Mesendoderm (in vitro differentiated cells): ENCODE measurements around the gene RABGAP1.

ENCODE experiments used
- DNase-seq: peaks from one replicate; pipeline ENCODE4 v3.0.0; 2013
- H2AK5ac ChIP-seq: 2 replicates; pipeline ENCODE4 v1.6.1; 2013; ENCODE audit warnings: low read length, inconsistent platforms
- H2BK120ac ChIP-seq: 2 replicates; pipeline ENCODE4 v1.6.1; 2013; ENCODE audit warnings: low read depth, mild to moderate bottlenecking, low read length, moderate library complexity, mixed read lengths
- H2BK15ac ChIP-seq: replicated peaks from 2 replicates; pipeline ENCODE4 v1.6.1; 2013; ENCODE audit warnings: low read depth, mild to moderate bottlenecking, moderate library complexity
- H2BK5ac ChIP-seq: 2 replicates; pipeline ENCODE4 v1.6.1; 2013; ENCODE audit warnings: low read length, inconsistent platforms
- H3K18ac ChIP-seq: 2 replicates; pipeline ENCODE4 v1.6.1; 2013; ENCODE audit warnings: mild to moderate bottlenecking, low read length, mixed read lengths
- H3K23ac ChIP-seq: one replicate; pipeline ENCODE4 v1.6.1; 2013; ENCODE audit warnings: low read length
- H3K27ac ChIP-seq: 2 replicates; pipeline ENCODE4 v1.5.1; 2013; ENCODE audit warnings: low read depth, mild to moderate bottlenecking, inconsistent platforms, low read length, moderate library complexity
- H3K27me3 ChIP-seq: 2 replicates; pipeline ENCODE4 v1.6.1; 2013; ENCODE audit warnings: low read length, control low read depth, mild to moderate bottlenecking, inconsistent platforms; ENCODE audit not compliant: insufficient read depth, poor library complexity
- H3K36me3 ChIP-seq: 2 replicates; pipeline ENCODE4 v1.6.1; 2013; ENCODE audit warnings: low read length, inconsistent platforms; ENCODE audit not compliant: control insufficient read depth, insufficient read depth
- H3K4ac ChIP-seq: one replicate; pipeline ENCODE4 v1.6.1; 2013; ENCODE audit warnings: low read depth, mild to moderate bottlenecking, low read length, moderate library complexity
- H3K4me1 ChIP-seq: 2 replicates; pipeline ENCODE4 v1.6.1; 2013; ENCODE audit warnings: low read depth, low read length, inconsistent platforms; ENCODE audit not compliant: control insufficient read depth
- H3K4me2 ChIP-seq: 2 replicates; pipeline ENCODE4 v1.6.1; 2013; ENCODE audit warnings: low read length
- H3K4me3 ChIP-seq: 2 replicates; pipeline ENCODE4 v1.5.1; 2013; ENCODE audit warnings: mild to moderate bottlenecking, low read length
- H3K56ac ChIP-seq: one replicate; pipeline ENCODE4 v1.6.1; 2013; ENCODE audit warnings: low read length
- H3K79me1 ChIP-seq: 2 replicates; pipeline ENCODE4 v1.6.1; 2013; ENCODE audit warnings: low read length, inconsistent platforms
- H3K79me2 ChIP-seq: 2 replicates; pipeline ENCODE4 v1.6.1; 2013; ENCODE audit warnings: mild to moderate bottlenecking, low read length; ENCODE audit not compliant: control insufficient read depth, insufficient read depth
- H3K9ac ChIP-seq: 2 replicates; pipeline ENCODE4 v1.6.1; 2013; ENCODE audit warnings: low read length, inconsistent platforms
- H4K5ac ChIP-seq: one replicate; pipeline ENCODE4 v1.6.1; 2013; ENCODE audit warnings: low read length
- H4K8ac ChIP-seq: one replicate; pipeline ENCODE4 v1.6.1; 2013; ENCODE audit warnings: low read depth, mild to moderate bottlenecking, control low read depth, low read length, moderate library complexity
- WGBS: extraction: QIAGEN DNeasy Blood & Tissue Kit; methylation state at CpG from one replicate; pipeline ENCODE4 v1.1.7; 2013; ENCODE audit warnings: low lambda C conversion rate, missing lambda C conversion rate; ENCODE audit not compliant: insufficient coverage; ENCODE audit errors: extremely low coverage; 5-methylcytosine and 5-hydroxymethylcytosine counted together

The RABGAP1 gene

DNA sequence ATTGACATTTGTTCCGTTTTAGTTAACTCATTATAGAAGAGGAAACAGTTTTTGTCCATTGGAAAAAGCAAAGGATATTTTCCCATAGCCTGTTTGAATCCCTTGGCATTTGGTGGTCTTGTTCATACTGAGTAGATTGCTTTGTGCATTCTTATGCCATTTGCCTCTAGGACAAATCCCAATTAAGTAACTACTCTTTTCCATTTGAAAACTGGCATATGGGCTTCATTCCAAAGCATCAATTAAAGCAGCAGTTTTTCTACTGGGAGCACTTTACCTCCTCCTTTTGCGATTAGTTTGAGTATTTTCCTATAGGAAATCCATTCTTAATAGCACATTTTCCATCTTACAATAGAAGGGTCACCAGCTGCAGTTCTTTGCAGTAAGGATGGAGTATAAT lies 123.9 kb downstream of the RABGAP1 start:
- Histone ChIP-seq H3K36me3 (peaks cover 2% of the 10 kb centered on the region), H3K27me3 (no peaks in the 10 kb centered on the region), H3K27ac (no peak overlapping the region), H3K4me3 (no peak overlapping the region), H3K9ac (no peak overlapping the region), H3K4ac (no peak overlapping the region), H2BK15ac (no peak overlapping the region), H3K23ac (no peak overlapping the region), H3K79me1 (no peaks in the 10 kb centered on the region), H3K4me1 (no peaks in the 10 kb centered on the region), H4K5ac (no peak overlapping the region), H3K79me2 (no peaks in the 10 kb centered on the region), H3K4me2 (no peak overlapping the region), H4K8ac (no peak overlapping the region), H3K18ac (no peak overlapping the region), H2BK120ac (no peak overlapping the region), H2AK5ac (no peak overlapping the region), H2BK5ac (no peak overlapping the region), H3K56ac (no peak overlapping the region)
- WGBS: no CpG with 5 or more reads among the region's 2 CpGs
- no peak for DNase-seq

- Histone ChIP-seq H4K8ac (no peak overlapping the region), H3K4me3 (no peak overlapping the region), H3K23ac (no peak overlapping the region), H3K4me1 (no peaks in the 10 kb centered on the region), H2BK15ac (no peak overlapping the region), H3K4ac (no peak overlapping the region), H3K18ac (no peak overlapping the region), H2BK120ac (no peak overlapping the region), H2BK5ac (no peak overlapping the region), H2AK5ac (no peak overlapping the region), H3K56ac (no peak overlapping the region), H3K4me2 (no peak overlapping the region), H4K5ac (no peak overlapping the region), H3K79me1 (no peaks in the 10 kb centered on the region), H3K27me3 (no peaks in the 10 kb centered on the region), H3K79me2 (no peaks in the 10 kb centered on the region), H3K27ac (no peak overlapping the region), H3K9ac (no peak overlapping the region), H3K36me3 (peaks cover 2% of the 10 kb centered on the region)
- no peak for DNase-seq
- no CpG with 5 or more reads among the region's 2 CpGs for WGBS
Observed at GRCh38 chr9:123065196-123065595, 124.4 kb downstream of the RABGAP1 start.

DNA sequence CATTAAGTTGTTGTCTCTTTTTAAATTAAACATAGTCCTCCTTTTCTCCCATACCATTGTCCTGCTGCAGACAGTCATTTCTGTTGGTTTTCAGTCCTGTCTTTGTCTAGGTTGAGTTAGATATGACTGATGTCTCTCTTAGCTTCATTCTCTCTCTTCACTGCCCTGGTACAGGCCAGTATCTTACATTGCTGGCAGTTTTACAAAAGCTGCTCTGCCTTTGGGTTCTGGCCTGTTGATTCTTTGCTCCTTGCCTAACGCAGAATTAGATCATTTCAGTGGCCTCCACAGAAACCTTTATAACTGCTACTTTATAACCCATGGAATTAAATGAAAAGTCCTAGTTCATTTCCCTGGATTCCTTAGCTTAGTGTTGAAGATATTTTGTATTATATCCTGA lies 126.3 kb downstream of the RABGAP1 start:
- H3K4me3 ChIP-seq: no peak overlapping the region
- no peak overlapping the region for H2BK5ac ChIP-seq
- no CpG with 5 or more reads among the region's 1 CpG for WGBS
- no peak overlapping the region for H3K4me2 ChIP-seq
- no peaks in the 10 kb centered on the region for H3K79me2 ChIP-seq
- no peak overlapping the region for H2BK120ac ChIP-seq
- no peak overlapping the region for H3K23ac ChIP-seq
- H2BK15ac ChIP-seq: no peak overlapping the region
- H3K4ac ChIP-seq: no peak overlapping the region
- H4K8ac ChIP-seq: no peak overlapping the region
- no peaks in the 10 kb centered on the region for H3K79me1 ChIP-seq
- DNase-seq: no peak
- peaks cover 2% of the 10 kb centered on the region for H3K36me3 ChIP-seq
- H4K5ac ChIP-seq: no peak overlapping the region
- H2AK5ac ChIP-seq: no peak overlapping the region
- H3K27me3 ChIP-seq: no peaks in the 10 kb centered on the region
- no peaks in the 10 kb centered on the region for H3K4me1 ChIP-seq
- no peak overlapping the region for H3K9ac ChIP-seq
- H3K18ac ChIP-seq: no peak overlapping the region
- no peak overlapping the region for H3K27ac ChIP-seq
- H3K56ac ChIP-seq: no peak overlapping the region

DNA sequence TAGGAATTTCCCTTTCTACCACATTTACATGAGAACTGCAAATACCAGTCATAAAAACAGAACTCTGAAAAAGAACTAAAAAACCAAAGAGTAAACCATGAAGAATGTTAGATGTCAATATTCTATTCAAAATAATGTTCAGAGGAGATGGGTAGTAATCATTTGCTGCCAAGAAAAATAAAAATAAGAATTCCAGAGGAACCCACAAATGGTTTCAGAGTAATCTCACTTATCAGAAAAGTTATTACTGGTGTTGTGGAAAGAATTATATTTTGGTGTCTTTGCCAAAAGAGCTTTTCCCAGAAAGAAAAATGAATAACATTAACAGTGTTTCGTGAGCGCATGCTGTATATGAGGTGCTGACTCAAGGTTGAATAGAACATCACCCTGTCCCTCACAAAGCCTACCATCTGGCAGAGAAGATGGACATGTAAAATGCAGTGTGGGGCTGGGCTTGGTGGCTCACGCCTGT lies 128.2 kb downstream of the RABGAP1 start:
- Histone ChIP-seq H3K56ac (no peak overlapping the region), H3K23ac (no peak overlapping the region)

GRCh38 chr9:123070198-123070597 lies 129.4 kb downstream of the RABGAP1 start:
- H3K4me3 ChIP-seq: no peak overlapping the region
- no peak overlapping the region for H4K5ac ChIP-seq
- no peak overlapping the region for H3K9ac ChIP-seq
- no peak overlapping the region for H2AK5ac ChIP-seq
- H4K8ac ChIP-seq: no peak overlapping the region
- no peaks in the 10 kb centered on the region for H3K27me3 ChIP-seq
- H3K23ac ChIP-seq: no peak overlapping the region
- H3K27ac ChIP-seq: no peak overlapping the region
- no peaks in the 10 kb centered on the region for H3K79me1 ChIP-seq
- no peak overlapping the region for H2BK120ac ChIP-seq
- H3K56ac ChIP-seq: no peak overlapping the region
- H3K4ac ChIP-seq: no peak overlapping the region
- no peaks in the 10 kb centered on the region for H3K79me2 ChIP-seq
- DNase-seq: no peak
- no peak overlapping the region for H3K4me2 ChIP-seq
- peaks cover 4% of the 10 kb centered on the region for H3K4me1 ChIP-seq
- no peak overlapping the region for H2BK15ac ChIP-seq
- H2BK5ac ChIP-seq: no peak overlapping the region
- no peak overlapping the region for H3K18ac ChIP-seq
- H3K36me3 ChIP-seq: peaks cover 2% of the 10 kb centered on the region

More for the DNA sequence above, 128.2 kb downstream of the RABGAP1 start:
- H4K8ac ChIP-seq: no peak overlapping the region
- DNase-seq: no peak
- H3K4me2 ChIP-seq: no peak overlapping the region
- no peak overlapping the region for H4K5ac ChIP-seq
- no peak overlapping the region for H3K4ac ChIP-seq
- no peak overlapping the region for H2BK120ac ChIP-seq
- no peaks in the 10 kb centered on the region for H3K79me2 ChIP-seq
- H3K4me3 ChIP-seq: no peak overlapping the region
- peaks cover 2% of the 10 kb centered on the region for H3K36me3 ChIP-seq
- no peak overlapping the region for H3K18ac ChIP-seq
- H3K27me3 ChIP-seq: no peaks in the 10 kb centered on the region
- no peak overlapping the region for H2AK5ac ChIP-seq
- WGBS: no CpG with 5 or more reads among the region's 3 CpGs
- H3K79me1 ChIP-seq: no peaks in the 10 kb centered on the region
- no peak overlapping the region for H3K9ac ChIP-seq
- no peak overlapping the region for H3K27ac ChIP-seq
- no peak overlapping the region for H2BK5ac ChIP-seq
- H3K4me1 ChIP-seq: peaks cover 3% of the 10 kb centered on the region
- no peak overlapping the region for H2BK15ac ChIP-seq

GRCh38 chr9:123072407-123072995 lies 131.7 kb downstream of the RABGAP1 start:
- no peak overlapping the region for H4K8ac ChIP-seq
- H3K27me3 ChIP-seq: no peaks in the 10 kb centered on the region
- no peak overlapping the region for H2BK15ac ChIP-seq
- H3K36me3 ChIP-seq: no peaks in the 10 kb centered on the region
- H3K4ac ChIP-seq: no peak overlapping the region
- H3K23ac ChIP-seq: no peak overlapping the region
- H3K79me2 ChIP-seq: no peaks in the 10 kb centered on the region
- no peak overlapping the region for H2BK5ac ChIP-seq
- peak; percentile 9 for DNase-seq
- no peak overlapping the region for H2BK120ac ChIP-seq
- H2AK5ac ChIP-seq: no peak overlapping the region
- H3K4me3 ChIP-seq: no peak overlapping the region
- peaks cover 4% of the 10 kb centered on the region for H3K4me1 ChIP-seq
- H4K5ac ChIP-seq: no peak overlapping the region
- no peak overlapping the region for H3K27ac ChIP-seq
- no peaks in the 10 kb centered on the region for H3K79me1 ChIP-seq
- H3K18ac ChIP-seq: no peak overlapping the region
- WGBS: no CpG with 5 or more reads among the region's 2 CpGs
- H3K56ac ChIP-seq: no peak overlapping the region
- H3K4me2 ChIP-seq: no peak overlapping the region
- no peak overlapping the region for H3K9ac ChIP-seq
